ENCODE measurements around the gene ITGAV. TPM values are rescaled to one million over a fixed set of nuclear protein-coding genes. Genes with fewer than 3 reads are reported as not detected.
A peak's percentile ranks its signal among the peaks of the same experiment; 100 is the strongest.

ITGAV gene
- 1.8 TPM for polyA plus RNA-seq (2012; ENCODE audit: low read depth, missing spikeins)

DNA sequence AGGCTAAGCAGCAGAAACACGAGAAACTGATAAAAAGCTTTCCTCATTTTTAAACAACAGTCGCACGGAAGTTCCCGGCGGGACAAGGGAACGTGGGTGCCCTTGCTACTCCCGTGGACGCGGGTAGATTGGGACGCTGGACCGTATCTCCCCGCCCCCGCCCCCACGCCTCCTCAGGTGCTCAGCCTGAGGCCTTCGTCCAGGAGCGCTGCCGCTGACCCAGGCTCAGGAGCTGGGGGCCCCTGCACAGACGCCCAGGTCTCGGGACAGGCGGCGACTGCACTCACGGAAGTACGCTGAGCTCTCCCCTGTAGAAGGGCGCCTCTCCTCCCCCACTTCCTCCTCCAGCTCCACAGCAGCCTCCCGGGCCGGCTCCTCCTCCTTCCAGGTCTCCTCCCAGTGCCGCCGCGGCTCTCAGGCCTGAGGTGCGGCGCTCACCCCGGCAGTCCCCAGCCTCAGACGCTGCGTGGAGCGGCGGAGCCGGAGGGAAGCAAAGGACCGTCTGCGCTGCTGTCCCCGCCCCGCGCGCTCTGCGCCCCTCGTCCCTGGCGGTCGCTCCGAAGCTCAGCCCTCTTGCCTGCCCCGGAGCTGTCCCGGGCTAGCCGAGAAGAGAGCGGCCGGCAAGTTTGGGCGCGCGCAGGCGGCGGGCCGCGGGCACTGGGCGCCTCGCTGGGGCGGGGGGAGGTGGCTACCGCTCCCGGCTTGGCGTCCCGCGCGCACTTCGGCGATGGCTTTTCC is at the start of gene ITGAV:
Gene ITGAV (plus strand): TSS at position 445 of the 738 bp plus-strand sequence. CDS start 283 bp downstream, at position 728.
- DNase-seq (ENCODE audit: insufficient read length, low spot score) = peak; percentile 76
- TF ChIP-seq TAF1 (IDR thresholded peaks at IDR 0.05; ENCODE audit: low read depth, low read length) = peak; percentile 71
- no peak for TF ChIP-seq PAX5 (IDR thresholded peaks at IDR 0.05; ENCODE audit: insufficient read depth, low read length, severe bottlenecking)
- TF ChIP-seq POU2F2 (IDR thresholded peaks at IDR 0.05; ENCODE audit: low read depth, low read length) = no peak; the same call in 1 of the 2 replicates
- TF ChIP-seq POLR2AphosphoS5 (IDR thresholded peaks at IDR 0.05; ENCODE audit: low read depth, low read length) = peak; percentile 84
- peak; percentile 75 for TF ChIP-seq POLR2A (IDR thresholded peaks at IDR 0.05; ENCODE audit: low read depth, low read length)
- TF ChIP-seq SPI1 (IDR thresholded peaks at IDR 0.05; ENCODE audit: low read depth, low read length) = peak; percentile 78
- FAIRE-seq = peak; percentile 91

DNA sequence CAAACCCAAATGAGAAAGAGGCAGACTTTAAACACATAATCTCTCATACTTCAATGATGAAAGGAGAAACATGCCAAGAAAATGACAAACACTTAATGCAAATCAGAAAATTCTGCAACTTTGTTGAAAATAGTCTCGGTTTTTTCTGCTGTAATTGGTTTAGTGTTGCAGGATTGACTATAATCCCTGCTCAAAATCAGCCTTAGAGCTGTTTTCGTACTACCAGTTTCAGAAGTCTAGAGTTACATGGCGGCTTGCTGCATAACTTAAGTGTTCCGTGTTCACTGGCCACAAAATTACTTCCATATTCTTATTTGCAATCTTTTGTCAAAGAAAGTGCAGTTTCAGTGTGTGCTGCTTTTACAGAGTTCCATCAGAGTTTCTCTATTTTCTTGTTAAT is 48.9 kb upstream of the ITGAV start:
- no peak for FAIRE-seq
- TF ChIP-seq POLR2AphosphoS5 (IDR thresholded peaks at IDR 0.05; ENCODE audit: low read depth, low read length) = no peak
- no peak for TF ChIP-seq TAF1 (IDR thresholded peaks at IDR 0.05; ENCODE audit: low read depth, low read length)
- no peak for TF ChIP-seq SPI1 (IDR thresholded peaks at IDR 0.05; ENCODE audit: low read depth, low read length)
- TF ChIP-seq POU2F2 (IDR thresholded peaks at IDR 0.05; ENCODE audit: low read depth, low read length) = no peak
- no peak for TF ChIP-seq PAX5 (IDR thresholded peaks at IDR 0.05; ENCODE audit: insufficient read depth, low read length, severe bottlenecking)
- no peak for TF ChIP-seq POLR2A (IDR thresholded peaks at IDR 0.05; ENCODE audit: low read depth, low read length)
- no peak for DNase-seq (ENCODE audit: insufficient read length, low spot score)

- FAIRE-seq (no peak), DNase-seq (ENCODE audit: insufficient read length, low spot score) (no peak)
- TF ChIP-seq PAX5 (IDR thresholded peaks at IDR 0.05; ENCODE audit: insufficient read depth, low read length, severe bottlenecking) = no peak
- TF ChIP-seq TAF1 (IDR thresholded peaks at IDR 0.05; ENCODE audit: low read depth, low read length) = no peak
- no peak for TF ChIP-seq SPI1 (IDR thresholded peaks at IDR 0.05; ENCODE audit: low read depth, low read length)
- TF ChIP-seq POLR2A (IDR thresholded peaks at IDR 0.05; ENCODE audit: low read depth, low read length) = no peak
- no peak for TF ChIP-seq POLR2AphosphoS5 (IDR thresholded peaks at IDR 0.05; ENCODE audit: low read depth, low read length)
- TF ChIP-seq POU2F2 (IDR thresholded peaks at IDR 0.05; ENCODE audit: low read depth, low read length) = no peak
Observed at GRCh38 chr2:186542002-186542401, 47.9 kb upstream of the ITGAV start.

- no peak for DNase-seq (ENCODE audit: insufficient read length, low spot score)
- TF ChIP-seq TAF1 (IDR thresholded peaks at IDR 0.05; ENCODE audit: low read depth, low read length) (no peak), POU2F2 (IDR thresholded peaks at IDR 0.05; ENCODE audit: low read depth, low read length) (no peak), POLR2AphosphoS5 (IDR thresholded peaks at IDR 0.05; ENCODE audit: low read depth, low read length) (no peak), PAX5 (IDR thresholded peaks at IDR 0.05; ENCODE audit: insufficient read depth, low read length, severe bottlenecking) (no peak), SPI1 (IDR thresholded peaks at IDR 0.05; ENCODE audit: low read depth, low read length) (no peak), POLR2A (IDR thresholded peaks at IDR 0.05; ENCODE audit: low read depth, low read length) (no peak)
- FAIRE-seq = no peak
Observed at GRCh38 chr2:186543561-186544131, 46.2 kb upstream of the ITGAV start.

DNA sequence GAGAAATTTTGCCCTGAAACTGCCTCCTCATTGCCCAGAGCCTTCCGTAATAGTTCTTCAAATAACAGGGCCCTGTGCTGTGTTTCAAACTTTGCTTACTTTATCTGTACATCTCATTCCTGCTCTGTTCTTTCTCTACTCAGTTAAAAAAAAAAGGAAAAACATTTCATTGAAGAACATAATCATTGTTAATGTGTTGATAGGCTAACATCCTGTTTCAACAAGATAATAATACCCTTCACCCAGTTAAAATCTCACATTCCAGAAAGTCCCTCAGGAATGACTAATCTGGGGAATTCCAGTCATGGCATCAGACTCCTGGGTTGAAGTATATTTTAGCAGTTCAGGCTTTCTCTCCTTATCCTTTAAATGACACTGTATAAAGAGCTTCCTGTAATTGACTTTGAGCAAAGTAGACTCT is 45.6 kb upstream of the ITGAV start:
- no peak for FAIRE-seq
- DNase-seq (ENCODE audit: insufficient read length, low spot score) = no peak
- no peak for TF ChIP-seq POU2F2 (IDR thresholded peaks at IDR 0.05; ENCODE audit: low read depth, low read length)
- TF ChIP-seq TAF1 (IDR thresholded peaks at IDR 0.05; ENCODE audit: low read depth, low read length) = no peak
- TF ChIP-seq PAX5 (IDR thresholded peaks at IDR 0.05; ENCODE audit: insufficient read depth, low read length, severe bottlenecking) = no peak
- no peak for TF ChIP-seq POLR2AphosphoS5 (IDR thresholded peaks at IDR 0.05; ENCODE audit: low read depth, low read length)
- no peak for TF ChIP-seq POLR2A (IDR thresholded peaks at IDR 0.05; ENCODE audit: low read depth, low read length)
- TF ChIP-seq SPI1 (IDR thresholded peaks at IDR 0.05; ENCODE audit: low read depth, low read length) = no peak

- DNase-seq (ENCODE audit: insufficient read length, low spot score) (no peak), FAIRE-seq (no peak)
- TF ChIP-seq SPI1 (IDR thresholded peaks at IDR 0.05; ENCODE audit: low read depth, low read length) = no peak
Observed at GRCh38 chr2:186546846-186547245, 43.0 kb upstream of the ITGAV start.

GRCh38 chr2:186551323-186552050 is 38.4 kb upstream of the ITGAV start:
- FAIRE-seq (no peak), DNase-seq (ENCODE audit: insufficient read length, low spot score) (no peak)
- no peak for TF ChIP-seq POLR2A (IDR thresholded peaks at IDR 0.05; ENCODE audit: low read depth, low read length)
- no peak for TF ChIP-seq PAX5 (IDR thresholded peaks at IDR 0.05; ENCODE audit: insufficient read depth, low read length, severe bottlenecking)

- no peak for FAIRE-seq
- DNase-seq (ENCODE audit: insufficient read length, low spot score) = no peak
- TF ChIP-seq POLR2A (IDR thresholded peaks at IDR 0.05; ENCODE audit: low read depth, low read length) (no peak), POLR2AphosphoS5 (IDR thresholded peaks at IDR 0.05; ENCODE audit: low read depth, low read length) (no peak), PAX5 (IDR thresholded peaks at IDR 0.05; ENCODE audit: insufficient read depth, low read length, severe bottlenecking) (no peak), POU2F2 (IDR thresholded peaks at IDR 0.05; ENCODE audit: low read depth, low read length) (no peak), TAF1 (IDR thresholded peaks at IDR 0.05; ENCODE audit: low read depth, low read length) (no peak), SPI1 (IDR thresholded peaks at IDR 0.05; ENCODE audit: low read depth, low read length) (no peak)
Observed at GRCh38 chr2:186554429-186554828, 35.4 kb upstream of the ITGAV start.

DNA sequence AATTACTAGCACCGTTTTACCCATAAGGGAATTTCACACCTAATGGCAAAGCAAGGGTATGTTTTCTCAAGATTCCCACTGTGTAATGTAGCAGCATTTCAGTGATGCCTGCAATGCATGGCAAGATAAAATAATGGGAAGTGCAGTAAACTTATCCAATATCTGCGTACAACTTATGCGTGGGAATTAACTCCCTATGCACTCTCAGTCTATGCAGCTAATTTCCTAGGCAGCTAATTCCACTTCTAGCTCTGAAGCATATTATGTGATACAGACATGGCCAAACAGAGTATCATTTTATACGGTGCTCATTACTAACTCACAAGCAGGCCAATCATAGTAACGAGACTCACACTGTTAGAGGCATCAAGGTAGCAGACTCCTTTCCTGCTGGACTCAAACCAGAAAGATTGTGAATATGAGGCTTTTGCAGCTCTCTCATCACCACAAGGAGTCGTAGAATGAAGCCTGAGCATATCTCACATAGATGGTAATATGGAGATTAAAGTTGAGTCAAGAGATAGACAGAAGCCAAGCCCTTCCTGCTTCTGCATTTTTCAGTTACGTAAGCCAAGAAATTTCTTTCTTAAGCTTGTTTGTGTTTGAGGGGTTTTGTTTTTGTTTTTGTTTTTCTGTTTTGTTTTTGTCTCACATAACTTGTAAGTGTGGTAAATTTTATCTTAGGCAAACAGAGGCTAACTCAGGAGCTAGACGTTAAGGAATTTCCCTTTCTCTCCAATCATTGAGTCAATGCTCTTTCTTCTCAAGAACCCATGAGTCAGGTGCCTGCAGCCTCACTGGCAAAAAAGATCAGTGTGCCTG is 34.8 kb upstream of the ITGAV start:
- DNase-seq (ENCODE audit: insufficient read length, low spot score) (no peak), FAIRE-seq (peak; percentile 82)
- no peak for TF ChIP-seq POU2F2 (IDR thresholded peaks at IDR 0.05; ENCODE audit: low read depth, low read length)
- no peak for TF ChIP-seq POLR2AphosphoS5 (IDR thresholded peaks at IDR 0.05; ENCODE audit: low read depth, low read length)
- no peak for TF ChIP-seq SPI1 (IDR thresholded peaks at IDR 0.05; ENCODE audit: low read depth, low read length)
- TF ChIP-seq POLR2A (IDR thresholded peaks at IDR 0.05; ENCODE audit: low read depth, low read length) = no peak
- TF ChIP-seq PAX5 (IDR thresholded peaks at IDR 0.05; ENCODE audit: insufficient read depth, low read length, severe bottlenecking) = no peak
